ENCODE data around the gene PCDHGB4. TPM values are rescaled to one million over a fixed set of nuclear protein-coding genes. Genes with fewer than 3 reads are reported as not detected.

The PCDHGB4 gene
- total RNA-seq, 2 donors, result 5.3 to 5.9 TPM

GRCh38 chr5:141412854-141413539 lies 25.5 kb downstream of the PCDHGB4 start, which contains the start of gene PCDHGA10:
PCDHGA10 (plus strand) TSS chr5:141412987; CDS start chr5:141413176, 189 bp downstream.

DNA sequence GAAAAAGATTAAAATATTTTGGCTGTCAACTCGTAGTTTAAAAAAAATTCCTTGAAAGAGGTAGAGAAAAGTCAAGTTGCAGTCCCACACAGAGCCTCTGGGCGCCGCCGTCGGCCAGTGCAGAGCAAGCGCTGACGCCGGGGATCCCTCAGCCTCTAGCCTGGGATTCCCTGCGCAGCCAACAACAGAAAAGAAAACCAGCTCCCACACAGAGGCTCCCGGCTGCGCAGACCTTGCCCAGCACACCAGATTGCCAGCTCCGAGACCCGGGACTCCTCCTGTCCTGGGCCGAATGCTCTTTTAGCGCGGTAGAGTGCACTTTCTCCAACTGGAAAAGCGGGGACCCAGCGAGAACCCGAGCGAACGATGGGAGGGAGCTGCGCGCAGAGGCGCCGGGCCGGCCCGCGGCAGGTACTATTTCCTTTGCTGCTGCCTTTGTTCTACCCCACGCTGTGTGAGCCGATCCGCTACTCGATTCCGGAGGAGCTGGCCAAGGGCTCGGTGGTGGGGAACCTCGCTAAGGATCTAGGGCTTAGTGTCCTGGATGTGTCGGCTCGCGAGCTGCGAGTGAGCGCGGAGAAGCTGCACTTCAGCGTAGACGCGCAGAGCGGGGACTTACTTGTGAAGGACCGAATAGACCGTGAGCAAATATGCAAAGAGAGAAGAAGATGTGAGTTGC lies 30.1 kb downstream of the PCDHGB4 start, which contains the start of gene PCDHGB7:
Gene PCDHGB7, plus strand, starts transcription at position 184 of the 679 bp plus-strand sequence. Its CDS starts 183 bp downstream, at position 367.

DNA sequence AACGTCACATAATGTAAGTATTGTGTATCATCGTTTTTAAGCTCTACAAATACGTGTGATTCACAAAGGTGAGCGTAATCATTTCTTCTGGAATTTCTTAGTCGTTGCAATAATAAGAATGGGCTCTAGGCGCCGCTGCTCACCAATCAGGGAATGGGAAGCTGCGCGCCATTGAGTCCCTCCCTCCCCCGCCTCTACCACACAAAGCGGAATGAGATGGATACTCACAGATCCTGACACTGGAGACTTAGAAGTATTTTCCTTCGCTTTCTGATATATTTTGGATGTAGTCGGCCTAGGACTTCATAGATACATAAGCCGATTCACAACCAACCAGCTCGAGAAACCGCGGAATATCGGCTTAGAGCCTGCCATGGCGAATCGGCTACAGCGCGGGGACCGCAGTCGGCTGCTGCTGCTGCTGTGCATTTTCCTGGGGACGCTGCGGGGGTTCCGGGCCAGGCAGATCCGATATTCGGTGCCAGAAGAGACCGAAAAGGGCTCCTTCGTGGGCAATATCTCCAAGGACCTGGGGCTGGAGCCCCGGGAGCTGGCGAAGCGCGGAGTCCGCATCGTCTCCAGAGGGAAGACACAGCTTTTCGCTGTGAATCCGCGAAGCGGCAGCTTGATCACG lies 33.5 kb downstream of the PCDHGB4 start, which contains the start of gene PCDHGA11:
Gene PCDHGA11, plus strand, starts transcription at position 197 of the 634 bp plus-strand sequence. Its CDS starts 177 bp downstream, at position 374.

DNA sequence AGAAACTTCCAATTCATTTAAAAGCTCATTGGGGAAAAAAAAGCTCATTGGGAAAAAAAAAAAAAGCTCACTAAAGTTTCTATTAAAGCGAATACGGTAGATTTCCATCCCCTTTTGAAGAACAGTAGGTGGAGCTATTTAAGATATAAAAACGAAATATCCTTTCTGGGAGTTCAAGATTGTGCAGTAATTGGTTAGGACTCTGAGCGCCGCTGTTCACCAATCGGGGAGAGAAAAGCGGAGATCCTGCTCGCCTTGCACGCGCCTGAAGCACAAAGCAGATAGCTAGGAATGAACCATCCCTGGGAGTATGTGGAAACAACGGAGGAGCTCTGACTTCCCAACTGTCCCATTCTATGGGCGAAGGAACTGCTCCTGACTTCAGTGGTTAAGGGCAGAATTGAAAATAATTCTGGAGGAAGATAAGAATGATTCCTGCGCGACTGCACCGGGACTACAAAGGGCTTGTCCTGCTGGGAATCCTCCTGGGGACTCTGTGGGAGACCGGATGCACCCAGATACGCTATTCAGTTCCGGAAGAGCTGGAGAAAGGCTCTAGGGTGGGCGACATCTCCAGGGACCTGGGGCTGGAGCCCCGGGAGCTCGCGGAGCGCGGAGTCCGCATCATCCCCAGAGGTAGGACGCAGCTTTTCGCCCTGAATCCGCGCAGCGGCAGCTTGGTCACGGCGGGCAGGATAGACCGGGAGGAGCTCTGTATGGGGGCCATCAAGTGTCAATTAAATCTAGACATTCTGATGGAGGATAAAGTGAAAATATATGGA lies 43.0 kb downstream of the PCDHGB4 start, which contains the start of gene PCDHGA12:
Gene PCDHGA12, plus strand, starts transcription at position 176 of the 782 bp plus-strand sequence. Its CDS starts 253 bp downstream, at position 429.

Other genes starting within 250 kb of the PCDHGB4 start
- gene PCDHB6, start 237.6 kb upstream of the PCDHGB4 start, total RNA-seq, result not detected
- under 1 TPM; under 0.01 TPM for gene PCDHB7, start 215.1 kb upstream of the PCDHGB4 start, total RNA-seq
- gene PCDHB8, start 209.9 kb upstream of the PCDHGB4 start, total RNA-seq, result under 1 TPM in 1 of 2 donors, not detected in 1; under 0.01 TPM
- not detected for gene PCDHB16, start 205.3 kb upstream of the PCDHGB4 start, total RNA-seq
- under 1 TPM in 1 of 2 donors, not detected in 1; under 0.01 TPM for gene PCDHB9, start 200.5 kb upstream of the PCDHGB4 start, total RNA-seq
- under 1 TPM in 1 of 2 donors, not detected in 1; under 0.01 TPM for gene PCDHB10, start 195.3 kb upstream of the PCDHGB4 start, total RNA-seq
- not detected for gene PCDHB11, start 188.1 kb upstream of the PCDHGB4 start, total RNA-seq
- under 1 TPM in 1 of 2 donors, not detected in 1; under 0.01 TPM for gene PCDHB12, start 179.0 kb upstream of the PCDHGB4 start, total RNA-seq
- under 1 TPM; under 0.01 to 0.34 TPM for gene PCDHB13, start 173.8 kb upstream of the PCDHGB4 start, total RNA-seq
- gene PCDHB14, start 164.4 kb upstream of the PCDHGB4 start, total RNA-seq, result under 1 TPM in 1 of 2 donors, not detected in 1; under 0.01 TPM
- gene PCDHB15, start 142.3 kb upstream of the PCDHGB4 start, total RNA-seq, result not detected
- not detected for gene SLC25A2, start 83.6 kb upstream of the PCDHGB4 start, total RNA-seq
- 10 to 100 TPM; 24.8 to 46.6 TPM for gene TAF7, start 66.9 kb upstream of the PCDHGB4 start, total RNA-seq
- under 1 TPM; under 0.01 TPM for gene PCDHGA1, start 57.2 kb upstream of the PCDHGB4 start, total RNA-seq
- under 1 TPM; 0.67 to 0.69 TPM for gene PCDHGA2, start 48.9 kb upstream of the PCDHGB4 start, total RNA-seq
- gene PCDHGA3, start 43.9 kb upstream of the PCDHGB4 start, total RNA-seq, result under 1 TPM; 0.67 to 0.69 TPM
- under 1 TPM; 0.33 to 0.69 TPM for gene PCDHGB1, start 37.6 kb upstream of the PCDHGB4 start, total RNA-seq
- 1 to 10 TPM in 1 of 2 donors, under 1 TPM in 1; 0.67 to 1.0 TPM for gene PCDHGA4, start 32.7 kb upstream of the PCDHGB4 start, total RNA-seq
- 1 to 10 TPM in 1 of 2 donors, under 1 TPM in 1; 0.67 to 1.0 TPM for gene PCDHGB2, start 27.7 kb upstream of the PCDHGB4 start, total RNA-seq
- gene PCDHGA5, start 23.5 kb upstream of the PCDHGB4 start, total RNA-seq, result under 1 TPM; under 0.01 to 0.69 TPM
- under 1 TPM; 0.69 to 1.00 TPM for gene PCDHGB3, start 17.5 kb upstream of the PCDHGB4 start, total RNA-seq
- gene PCDHGA6, start 13.8 kb upstream of the PCDHGB4 start, total RNA-seq, result 1 to 10 TPM in 1 of 2 donors, under 1 TPM in 1; 1.00 to 2.1 TPM
- 1 to 10 TPM in 1 of 2 donors, under 1 TPM in 1; 0.67 to 1.0 TPM for gene PCDHGA7, start 5.0 kb upstream of the PCDHGB4 start, total RNA-seq
- under 1 TPM; 0.34 to 0.67 TPM for gene PCDHGA8, start 4.9 kb downstream of the PCDHGB4 start, total RNA-seq
- 10 to 100 TPM in 1 of 2 donors, 1 to 10 TPM in 1; 8.7 to 12.0 TPM for gene PCDHGB5, start 10.2 kb downstream of the PCDHGB4 start, total RNA-seq
- 1 to 10 TPM in 1 of 2 donors, under 1 TPM in 1; 1.00 to 1.4 TPM for gene PCDHGA9, start 15.1 kb downstream of the PCDHGB4 start, total RNA-seq
- gene PCDHGB6, start 20.3 kb downstream of the PCDHGB4 start, total RNA-seq, result 1 to 10 TPM; 1.4 to 1.7 TPM
- gene PCDHGA10, start 25.3 kb downstream of the PCDHGB4 start, total RNA-seq, result 1 to 10 TPM; 4.5 to 5.0 TPM
- 1 to 10 TPM; 3.7 to 3.8 TPM for gene PCDHGB7, start 30.0 kb downstream of the PCDHGB4 start, total RNA-seq
- gene PCDHGA11, start 33.4 kb downstream of the PCDHGB4 start, total RNA-seq, result 1 to 10 TPM; 3.7 to 4.8 TPM
- gene PCDHGA12, start 42.8 kb downstream of the PCDHGB4 start, total RNA-seq, result 10 to 100 TPM; 28.0 to 36.8 TPM
- 10 to 100 TPM; 50.2 to 64.6 TPM for gene PCDHGC3, start 88.3 kb downstream of the PCDHGB4 start, total RNA-seq
- gene PCDHGC4, start 97.3 kb downstream of the PCDHGB4 start, total RNA-seq, result 1 to 10 TPM; 1.4 to 1.7 TPM
- gene PCDHGC5, start 101.4 kb downstream of the PCDHGB4 start, total RNA-seq, result 1 to 10 TPM; 1.0 to 2.0 TPM
- 10 to 100 TPM; 12.4 to 23.3 TPM for gene DIAPH1, start 231.3 kb downstream of the PCDHGB4 start, total RNA-seq
- gene HDAC3, start 249.2 kb downstream of the PCDHGB4 start, total RNA-seq, result 10 to 100 TPM; 47.5 to 50.3 TPM
- 1 to 10 TPM; 4.8 to 7.3 TPM for gene RELL2, start 249.3 kb downstream of the PCDHGB4 start, total RNA-seq